Measurements from ENCODE around the gene PDZD2.

DNA sequence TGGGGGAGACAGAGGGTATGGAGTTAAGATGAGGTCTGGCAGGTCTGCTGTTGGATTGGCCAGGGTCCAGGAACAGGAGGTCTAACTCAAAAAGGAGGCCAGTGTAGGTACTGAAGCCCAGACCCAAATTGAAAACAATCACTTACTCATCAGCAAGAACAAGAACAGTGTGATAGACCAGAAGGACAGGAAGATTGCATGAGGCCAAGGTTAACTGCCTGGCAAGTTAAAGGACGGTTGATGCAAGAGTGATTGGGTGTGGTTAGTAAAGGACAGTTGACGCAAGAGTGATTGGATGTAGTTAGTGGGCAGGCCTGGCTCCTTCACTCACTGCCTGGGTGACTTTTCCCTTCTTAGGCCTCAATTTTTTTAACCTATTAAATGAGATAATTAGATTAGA lies 132.6 kb downstream of the PDZD2 start:
- TF ChIP-seq ZNF274 (IDR thresholded peaks at IDR 0.05; ENCODE audit: low read depth, low read length), result no peak
- TF ChIP-seq, protein P1, sequence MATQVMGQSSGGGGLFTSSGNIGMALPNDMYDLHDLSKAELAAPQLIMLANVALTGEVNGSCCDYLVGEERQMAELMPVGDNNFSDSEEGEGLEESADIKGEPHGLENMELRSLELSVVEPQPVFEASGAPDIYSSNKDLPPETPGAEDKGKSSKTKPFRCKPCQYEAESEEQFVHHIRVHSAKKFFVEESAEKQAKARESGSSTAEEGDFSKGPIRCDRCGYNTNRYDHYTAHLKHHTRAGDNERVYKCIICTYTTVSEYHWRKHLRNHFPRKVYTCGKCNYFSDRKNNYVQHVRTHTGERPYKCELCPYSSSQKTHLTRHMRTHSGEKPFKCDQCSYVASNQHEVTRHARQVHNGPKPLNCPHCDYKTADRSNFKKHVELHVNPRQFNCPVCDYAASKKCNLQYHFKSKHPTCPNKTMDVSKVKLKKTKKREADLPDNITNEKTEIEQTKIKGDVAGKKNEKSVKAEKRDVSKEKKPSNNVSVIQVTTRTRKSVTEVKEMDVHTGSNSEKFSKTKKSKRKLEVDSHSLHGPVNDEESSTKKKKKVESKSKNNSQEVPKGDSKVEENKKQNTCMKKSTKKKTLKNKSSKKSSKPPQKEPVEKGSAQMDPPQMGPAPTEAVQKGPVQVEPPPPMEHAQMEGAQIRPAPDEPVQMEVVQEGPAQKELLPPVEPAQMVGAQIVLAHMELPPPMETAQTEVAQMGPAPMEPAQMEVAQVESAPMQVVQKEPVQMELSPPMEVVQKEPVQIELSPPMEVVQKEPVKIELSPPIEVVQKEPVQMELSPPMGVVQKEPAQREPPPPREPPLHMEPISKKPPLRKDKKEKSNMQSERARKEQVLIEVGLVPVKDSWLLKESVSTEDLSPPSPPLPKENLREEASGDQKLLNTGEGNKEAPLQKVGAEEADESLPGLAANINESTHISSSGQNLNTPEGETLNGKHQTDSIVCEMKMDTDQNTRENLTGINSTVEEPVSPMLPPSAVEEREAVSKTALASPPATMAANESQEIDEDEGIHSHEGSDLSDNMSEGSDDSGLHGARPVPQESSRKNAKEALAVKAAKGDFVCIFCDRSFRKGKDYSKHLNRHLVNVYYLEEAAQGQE (IDR thresholded peaks at IDR 0.05; ENCODE audit: low read depth), result no peak
- TF ChIP-seq POLR2A (IDR thresholded peaks at IDR 0.05; ENCODE audit: borderline replicate concordance, extremely low read depth, insufficient read depth, insufficient read length), result no peak
- TF ChIP-seq, protein P2, sequence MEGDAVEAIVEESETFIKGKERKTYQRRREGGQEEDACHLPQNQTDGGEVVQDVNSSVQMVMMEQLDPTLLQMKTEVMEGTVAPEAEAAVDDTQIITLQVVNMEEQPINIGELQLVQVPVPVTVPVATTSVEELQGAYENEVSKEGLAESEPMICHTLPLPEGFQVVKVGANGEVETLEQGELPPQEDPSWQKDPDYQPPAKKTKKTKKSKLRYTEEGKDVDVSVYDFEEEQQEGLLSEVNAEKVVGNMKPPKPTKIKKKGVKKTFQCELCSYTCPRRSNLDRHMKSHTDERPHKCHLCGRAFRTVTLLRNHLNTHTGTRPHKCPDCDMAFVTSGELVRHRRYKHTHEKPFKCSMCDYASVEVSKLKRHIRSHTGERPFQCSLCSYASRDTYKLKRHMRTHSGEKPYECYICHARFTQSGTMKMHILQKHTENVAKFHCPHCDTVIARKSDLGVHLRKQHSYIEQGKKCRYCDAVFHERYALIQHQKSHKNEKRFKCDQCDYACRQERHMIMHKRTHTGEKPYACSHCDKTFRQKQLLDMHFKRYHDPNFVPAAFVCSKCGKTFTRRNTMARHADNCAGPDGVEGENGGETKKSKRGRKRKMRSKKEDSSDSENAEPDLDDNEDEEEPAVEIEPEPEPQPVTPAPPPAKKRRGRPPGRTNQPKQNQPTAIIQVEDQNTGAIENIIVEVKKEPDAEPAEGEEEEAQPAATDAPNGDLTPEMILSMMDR (IDR thresholded peaks at IDR 0.05 in 2 of 3, conservative IDR thresholded peaks at IDR 0.05 in 1 of 3; ENCODE audit: borderline replicate concordance in 1 of 3, insufficient read depth in 1 of 3, low read depth in 2 of 3, low read length in 2 of 3), result no peak
- TF ChIP-seq EZH2 (IDR thresholded peaks at IDR 0.05), result no peak
- TF ChIP-seq POLR2AphosphoS5 (IDR thresholded peaks at IDR 0.05; ENCODE audit: low read depth, low read length), result no peak
- no peak for TF ChIP-seq SIN3A (IDR thresholded peaks at IDR 0.05; ENCODE audit: low read depth)
- TF ChIP-seq, protein P3, sequence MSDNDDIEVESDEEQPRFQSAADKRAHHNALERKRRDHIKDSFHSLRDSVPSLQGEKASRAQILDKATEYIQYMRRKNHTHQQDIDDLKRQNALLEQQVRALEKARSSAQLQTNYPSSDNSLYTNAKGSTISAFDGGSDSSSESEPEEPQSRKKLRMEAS (IDR thresholded peaks at IDR 0.05), result no peak
- TF ChIP-seq CBX3 (IDR thresholded peaks at IDR 0.05; ENCODE audit: low read depth), result no peak
- no peak for TF ChIP-seq EGR1 (IDR thresholded peaks at IDR 0.05; ENCODE audit: low read depth)
